Kidney (tissue), 14 donors: ENCODE results near the gene ISCU. TPM values are rescaled to one million over a fixed set of nuclear protein-coding genes. Genes with fewer than 3 reads are reported as not detected.

Experiments used
- DNase-seq, 5 donors: peaks; one replicate each; pipeline ENCODE4 v3.0.0-alpha.2; 2013 to 2020
- FAIRE-seq: peaks from 2 replicates; lab custom pipeline; 2012; peaks lifted over from hg19 to GRCh38; lab: Jason Lieb, UNC
- H3K27ac ChIP-seq, 2 donors: one replicate each; pipeline ENCODE4 v1.7.0; 2013; ENCODE audit warnings: low read depth in 2 of 2, low read length in 2 of 2, inconsistent platforms in 1 of 2
- H3K27me3 ChIP-seq: one replicate; pipeline ENCODE4 v1.7.1; 2013; ENCODE audit warnings: low read length, inconsistent platforms; ENCODE audit not compliant: control insufficient read depth, insufficient read depth
- H3K36me3 ChIP-seq, 3 donors: one replicate each; pipeline versions ENCODE4 v1.7.0 to v1.7.1; 2013; ENCODE audit warnings: low read length in 3 of 3, control low read depth in 1 of 3, inconsistent platforms in 1 of 3; ENCODE audit not compliant: insufficient read depth in 3 of 3, control insufficient read depth in 2 of 3
- H3K4me1 ChIP-seq, 3 donors: one replicate each; pipeline versions ENCODE4 v1.7.0 to v1.7.1; 2013; ENCODE audit warnings: low read length in 3 of 3, inconsistent platforms in 1 of 3, low read depth in 1 of 3; ENCODE audit not compliant: control insufficient read depth in 2 of 3, insufficient read depth in 2 of 3
- H3K4me3 ChIP-seq, 3 donors: one replicate each; pipeline versions ENCODE4 v1.7.0 to v1.8.1; 2013; ENCODE audit warnings: low read length in 3 of 3, control low read depth in 1 of 3, inconsistent platforms in 1 of 3
- H3K9ac ChIP-seq, 3 donors: one replicate each; pipeline versions ENCODE4 v1.7.0 to v1.7.1; 2013; ENCODE audit warnings: low read length in 3 of 3, control low read depth in 1 of 3, inconsistent platforms in 1 of 3
- H3K9me3 ChIP-seq, 3 donors: one replicate each; pipeline versions ENCODE4 v1.7.0 to v1.7.1; 2013; ENCODE audit warnings: low read length in 3 of 3, control low read depth in 1 of 3, inconsistent platforms in 1 of 3; ENCODE audit not compliant: control insufficient read depth in 2 of 3, insufficient read depth in 1 of 3
- CTCF ChIP-seq: IDR thresholded peaks from 3 replicates; pipeline ENCODE4 v1.5.1; 2012; ENCODE audit warnings: mild to moderate bottlenecking, moderate library complexity, borderline replicate concordance; ENCODE audit not compliant: insufficient read depth; ENCODE audit errors: extremely low read depth
- intact Hi-C: fragments of 100-400 bp; cut with DNase I; formaldehyde crosslinking; loops from one replicate; pipeline ENCODE4 v1.11.1; 2022
- polyA plus RNA-seq: library from polyadenylated mRNA; stranded (reverse); fragments of 350-450 nt; fragmentation: Illumina TruSeq; extraction: RNeasy Lipid Tissue Mini Kit (QIAGEN cat#74804); gene quantifications from one replicate; pipeline ENCODE4 v1.2.3, GENCODE V29; 2014; ENCODE audit warnings: low read depth, low replicate concordance; ENCODE audit not compliant: insufficient read depth
- total RNA-seq: library from RNA; stranded (reverse); fragmentation: NEBNext Ultra II Directional; extraction: Animal tissue kit (Norgen Biotek cat#: 25700); gene quantifications from one replicate; pipeline ENCODE4 v1.2.1, GENCODE V29; 2021
- donor health status: control.
- donor health status: control.
- donor health status: control.
- donor health status: control.
- donor health status: control.
- donor health status: DM: yes; HTN: yes; CAD: no.
- donor health status: Normal renal cell carcinoma (clear cell type).

The ISCU gene
- total and polyA plus RNA-seq, 2 donors from 2014 or later: 183 to 511 TPM

- TF ChIP-seq CTCF: no peak
- no peak for FAIRE-seq
- intact Hi-C loops: no loop called here
- Histone ChIP-seq H3K4me3 (no peak overlapping the region), H3K4me1 (no peaks in the 10 kb centered on the region), H3K9ac (no peak overlapping the region), H3K36me3 (no peaks in the 10 kb centered on the region), H3K9me3 (no peaks in the 10 kb centered on the region), H3K27ac (no peak overlapping the region), H3K27me3 (no peaks in the 10 kb centered on the region)
- peak in 1 of 5 donors; percentile 32 for DNase-seq
Observed at GRCh38 chr12:108607981-108608600, 45.7 kb downstream of the ISCU start.

- no peaks in the 10 kb centered on the region for H3K9me3 ChIP-seq
- FAIRE-seq (no peak), DNase-seq (no peak)
- no peaks in the 10 kb centered on the region for H3K36me3 ChIP-seq
- H3K27ac ChIP-seq: no peak overlapping the region
- intact Hi-C loops: no loop called here
- no peak overlapping the region for H3K4me3 ChIP-seq
- H3K27me3 ChIP-seq: no peaks in the 10 kb centered on the region
- TF ChIP-seq CTCF: no peak
- no peaks in the 10 kb centered on the region for H3K4me1 ChIP-seq
- no peak overlapping the region for H3K9ac ChIP-seq
Observed at GRCh38 chr12:108608616-108609015, 46.2 kb downstream of the ISCU start.

- intact Hi-C loops: no loop called here
- H3K4me3 ChIP-seq: no peak overlapping the region
- H3K9ac ChIP-seq: no peak overlapping the region
Observed at GRCh38 chr12:108609537-108610335, 47.3 kb downstream of the ISCU start.

More at GRCh38 chr12:108609537-108610335, 47.3 kb downstream of the ISCU start:
- FAIRE-seq: no peak
- H3K9me3 ChIP-seq: no peaks in the 10 kb centered on the region
- no peak for TF ChIP-seq CTCF
- no peaks in the 10 kb centered on the region for H3K27me3 ChIP-seq
- H3K27ac ChIP-seq: no peak overlapping the region
- DNase-seq: peak; percentile 78 to 96 (median 84)
- H3K36me3 ChIP-seq: no peaks in the 10 kb centered on the region
- H3K4me1 ChIP-seq: no peaks in the 10 kb centered on the region
